Smooth muscle cell (in vitro differentiated cells): Measurements from ENCODE around the gene TSPEAR. TPM values are rescaled to one million over a fixed set of nuclear protein-coding genes. Genes with fewer than 3 reads are reported as not detected.

Experiments
- DNase-seq: peaks from one replicate; lab custom pipeline; 2025; ENCODE audit not compliant: unreplicated experiment; lab: John Stamatoyannopoulos, UW
- H2AFZ ChIP-seq: fragments of 200-600 bp; sonication (generic); 2 replicates; pipeline ENCODE4 v1.6.0; 2016; ENCODE audit warnings: antibody characterized with exemption, low read depth, mild to moderate bottlenecking
- H3F3A ChIP-seq: fragments of 200-600 bp; sonication (generic); 2 replicates; pipeline ENCODE4 v1.6.0; 2017; ENCODE audit warnings: antibody characterized with exemption, low read depth
- H3K27ac ChIP-seq: fragments of 200-600 bp; sonication (generic); 2 replicates; pipeline ENCODE4 v1.5.1; 2016; ENCODE audit warnings: low read depth, mild to moderate bottlenecking
- H3K27me3 ChIP-seq: fragments of 200-600 bp; sonication (generic); 2 replicates; pipeline ENCODE4 v1.6.1; 2016; ENCODE audit warnings: low read depth, mild to moderate bottlenecking
- H3K36me3 ChIP-seq: fragments of 200-600 bp; sonication (generic); 2 replicates; pipeline ENCODE4 v1.5.1; 2016; ENCODE audit warnings: low read depth
- H3K4me1 ChIP-seq: fragments of 200-600 bp; sonication (generic); 2 replicates; pipeline ENCODE4 v1.5.1; 2016; ENCODE audit warnings: low read depth
- H3K4me2 ChIP-seq: fragments of 200-600 bp; sonication (generic); 2 replicates; pipeline ENCODE4 v1.6.0; 2016; ENCODE audit warnings: mild to moderate bottlenecking
- H3K4me3 ChIP-seq: fragments of 200-600 bp; sonication (generic); 2 replicates; pipeline ENCODE4 v1.5.1; 2016; ENCODE audit warnings: mild to moderate bottlenecking
- H3K79me2 ChIP-seq: fragments of 200-600 bp; sonication (generic); 2 replicates; pipeline ENCODE4 v1.6.0; 2016; ENCODE audit warnings: low read depth, mild to moderate bottlenecking
- H3K9ac ChIP-seq: fragments of 200-600 bp; sonication (generic); 2 replicates; pipeline ENCODE4 v1.6.0; 2016; ENCODE audit warnings: low read depth
- H3K9me3 ChIP-seq: fragments of 200-600 bp; sonication (generic); replicated peaks from 2 replicates; pipeline ENCODE4 v1.5.1; 2016; ENCODE audit warnings: low read depth
- H4K20me1 ChIP-seq: fragments of 200-600 bp; sonication (generic); 2 replicates; pipeline ENCODE4 v1.6.0; 2016; ENCODE audit warnings: low read depth
- WGBS: methylation state at CpG from one replicate; pipeline ENCODE4 v1.1.7; 2016; ENCODE audit warnings: low lambda C conversion rate; 5-methylcytosine and 5-hydroxymethylcytosine counted together
- polyA plus RNA-seq: library from polyadenylated mRNA; unstranded; fragments of >200 nt; fragmentation: Nextera tagmentation; extraction: Ambion mirVana; gene quantifications from 2 replicates; pipeline ENCODE4 v1.2.1, GENCODE V29; 2016
- total RNA-seq: library from RNA; depleted of rRNA; stranded (reverse); fragments of >200 nt; gene quantifications from 2 replicates; pipeline ENCODE4 v1.2.3, GENCODE V29; 2014
- TF ChIP-seq, protein P1 (sequence below): fragments of 200-600 bp; sonication (generic); IDR thresholded peaks from 2 replicates; pipeline ENCODE4 v1.5.1; 2017; ENCODE audit warnings: borderline replicate concordance, mild to moderate bottlenecking, antibody characterized with exemption; ENCODE audit not compliant: insufficient read depth, poor library complexity, severe bottlenecking

The TSPEAR gene
- total and polyA plus RNA-seq, 2 experiments from 2014 or later: 0.71 TPM; not detected in 1

DNA sequence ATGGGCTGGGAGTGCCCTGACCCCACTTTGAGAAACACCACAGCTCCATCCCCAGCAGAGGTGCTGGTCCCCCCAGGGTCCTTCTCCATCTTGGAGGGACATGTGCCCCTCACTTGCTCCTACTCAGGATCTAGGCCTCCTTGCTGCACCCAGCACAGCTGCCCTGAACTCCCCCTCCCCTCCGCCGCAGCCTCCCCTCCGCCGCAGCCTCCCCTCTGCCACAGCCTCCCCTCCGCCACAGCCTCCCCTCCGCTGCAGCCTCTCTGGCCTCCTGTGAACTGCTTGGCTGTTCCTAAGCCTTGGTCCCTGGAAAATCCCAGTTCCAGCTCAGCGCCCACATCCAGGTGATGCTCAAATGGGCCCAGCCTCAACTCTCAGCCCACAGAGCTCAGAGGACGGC, 15.9 kb upstream of the TSPEAR start:
- peaks cover 39% of the 10 kb centered on the region for H3K27me3 ChIP-seq
- no peak overlapping the region for H3K4me3 ChIP-seq
- H3K9me3 ChIP-seq: no peaks in the 10 kb centered on the region
- no peaks in the 10 kb centered on the region for H3K4me1 ChIP-seq
- H3K27ac ChIP-seq: no peak overlapping the region
- H3F3A ChIP-seq: no peaks in the 10 kb centered on the region
- no peaks in the 10 kb centered on the region for H3K79me2 ChIP-seq
- H3K36me3 ChIP-seq: no peaks in the 10 kb centered on the region
- DNase-seq: no peak
- H2AFZ ChIP-seq: no peak overlapping the region
- H4K20me1 ChIP-seq: no peaks in the 10 kb centered on the region
- no peak overlapping the region for H3K4me2 ChIP-seq
- TF ChIP-seq, protein P1, sequence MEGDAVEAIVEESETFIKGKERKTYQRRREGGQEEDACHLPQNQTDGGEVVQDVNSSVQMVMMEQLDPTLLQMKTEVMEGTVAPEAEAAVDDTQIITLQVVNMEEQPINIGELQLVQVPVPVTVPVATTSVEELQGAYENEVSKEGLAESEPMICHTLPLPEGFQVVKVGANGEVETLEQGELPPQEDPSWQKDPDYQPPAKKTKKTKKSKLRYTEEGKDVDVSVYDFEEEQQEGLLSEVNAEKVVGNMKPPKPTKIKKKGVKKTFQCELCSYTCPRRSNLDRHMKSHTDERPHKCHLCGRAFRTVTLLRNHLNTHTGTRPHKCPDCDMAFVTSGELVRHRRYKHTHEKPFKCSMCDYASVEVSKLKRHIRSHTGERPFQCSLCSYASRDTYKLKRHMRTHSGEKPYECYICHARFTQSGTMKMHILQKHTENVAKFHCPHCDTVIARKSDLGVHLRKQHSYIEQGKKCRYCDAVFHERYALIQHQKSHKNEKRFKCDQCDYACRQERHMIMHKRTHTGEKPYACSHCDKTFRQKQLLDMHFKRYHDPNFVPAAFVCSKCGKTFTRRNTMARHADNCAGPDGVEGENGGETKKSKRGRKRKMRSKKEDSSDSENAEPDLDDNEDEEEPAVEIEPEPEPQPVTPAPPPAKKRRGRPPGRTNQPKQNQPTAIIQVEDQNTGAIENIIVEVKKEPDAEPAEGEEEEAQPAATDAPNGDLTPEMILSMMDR: no peak
- no peak overlapping the region for H3K9ac ChIP-seq
- 100% methylated on average over 5 of the region's 8 CpGs for WGBS

DNA sequence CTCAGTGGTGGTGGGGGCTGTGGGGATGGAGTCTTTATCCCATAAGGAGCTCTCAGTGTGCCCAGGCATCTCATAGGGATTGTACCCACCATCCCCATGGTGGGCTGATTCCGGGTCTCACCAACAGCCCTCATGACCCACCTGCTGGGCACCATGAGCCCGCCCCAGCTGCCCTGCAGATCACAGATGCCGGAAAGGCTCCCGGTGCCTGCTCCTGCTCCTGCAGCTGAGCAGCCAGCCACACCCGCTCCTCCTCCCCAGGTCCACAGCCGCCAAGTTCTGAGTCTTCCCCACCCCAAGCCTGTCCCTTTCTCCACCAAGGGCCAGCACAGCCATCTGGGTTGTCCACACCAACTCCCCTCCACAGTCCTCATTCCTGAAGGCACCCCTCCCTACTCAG, 15.5 kb upstream of the TSPEAR start:
- H3K9ac ChIP-seq: no peak overlapping the region
- H3K27ac ChIP-seq: no peak overlapping the region
- H3K4me3 ChIP-seq: no peak overlapping the region
- no peaks in the 10 kb centered on the region for H3K9me3 ChIP-seq
- no peaks in the 10 kb centered on the region for H4K20me1 ChIP-seq
- DNase-seq: no peak
- no peaks in the 10 kb centered on the region for H3K4me1 ChIP-seq
- H3K36me3 ChIP-seq: no peaks in the 10 kb centered on the region
- no peak overlapping the region for H2AFZ ChIP-seq
- H3K27me3 ChIP-seq: peaks cover 39% of the 10 kb centered on the region
- WGBS: 96% methylated on average over 6 of the region's 6 CpGs
- H3K4me2 ChIP-seq: no peak overlapping the region
- no peaks in the 10 kb centered on the region for H3F3A ChIP-seq
- H3K79me2 ChIP-seq: no peaks in the 10 kb centered on the region
- TF ChIP-seq, protein P1: no peak

DNA sequence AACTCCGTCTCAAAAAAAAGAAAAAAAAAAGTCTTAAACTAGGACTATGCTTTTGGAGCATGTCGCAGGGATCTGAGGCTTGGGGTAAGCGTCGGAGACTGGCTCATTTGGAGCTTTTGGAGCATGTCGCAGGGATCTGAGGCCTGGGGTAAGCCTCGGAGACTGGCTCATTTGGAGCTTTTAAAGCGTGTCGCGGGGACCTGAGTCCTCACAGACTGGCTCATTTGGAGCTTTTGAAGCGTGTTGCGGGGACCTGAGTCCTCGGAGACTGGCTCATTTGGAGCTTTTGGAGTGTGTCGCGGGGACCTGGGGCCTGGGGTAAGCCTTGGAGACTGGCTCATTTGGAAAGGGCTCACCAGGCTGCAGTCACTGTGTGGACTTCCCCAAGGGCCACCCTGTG, 13.6 kb upstream of the TSPEAR start:
- no peak for DNase-seq

DNA sequence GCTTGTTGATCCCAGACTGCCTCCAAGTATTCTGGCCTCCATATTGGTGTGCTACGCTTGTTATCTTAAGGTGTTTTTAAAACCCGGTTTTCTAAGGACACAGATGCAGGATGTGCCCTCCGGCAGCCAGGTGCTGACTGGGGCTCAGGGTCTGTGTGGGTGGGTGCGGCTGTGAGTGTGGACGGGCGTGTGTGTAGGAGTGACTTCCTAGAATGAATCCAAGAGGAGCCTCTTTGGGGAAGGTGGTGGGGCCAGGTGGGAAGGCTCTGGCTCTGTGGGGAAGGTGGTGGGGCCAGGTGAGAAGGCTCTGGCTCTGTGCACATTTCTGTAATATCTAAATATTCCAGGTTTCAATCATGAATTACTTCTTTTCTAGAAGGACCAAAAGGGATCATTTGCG, 12.8 kb upstream of the TSPEAR start:
- H2AFZ ChIP-seq: no peak overlapping the region
- H3K27me3 ChIP-seq: peaks cover 41% of the 10 kb centered on the region
- H3K9me3 ChIP-seq: no peaks in the 10 kb centered on the region
- H3K79me2 ChIP-seq: no peaks in the 10 kb centered on the region
- no peak overlapping the region for H3K27ac ChIP-seq
- no peaks in the 10 kb centered on the region for H3K36me3 ChIP-seq
- no peaks in the 10 kb centered on the region for H3F3A ChIP-seq
- no peak overlapping the region for H3K9ac ChIP-seq
- H3K4me2 ChIP-seq: no peak overlapping the region
- no peaks in the 10 kb centered on the region for H4K20me1 ChIP-seq
- TF ChIP-seq, protein P1: no peak
- 95% methylated on average over 7 of the region's 7 CpGs for WGBS
- no peak overlapping the region for H3K4me3 ChIP-seq
- DNase-seq: no peak
- H3K4me1 ChIP-seq: no peaks in the 10 kb centered on the region

More for the DNA sequence above, 13.6 kb upstream of the TSPEAR start:
- H4K20me1 ChIP-seq: no peaks in the 10 kb centered on the region
- no peak overlapping the region for H2AFZ ChIP-seq
- TF ChIP-seq, protein P1: no peak
- H3K36me3 ChIP-seq: no peaks in the 10 kb centered on the region
- no peaks in the 10 kb centered on the region for H3K4me1 ChIP-seq
- no peak overlapping the region for H3K4me2 ChIP-seq
- no peak overlapping the region for H3K27ac ChIP-seq
- no peaks in the 10 kb centered on the region for H3K9me3 ChIP-seq
- 96% methylated on average over 14 of the region's 14 CpGs for WGBS
- no peak overlapping the region for H3K9ac ChIP-seq
- no peaks in the 10 kb centered on the region for H3K79me2 ChIP-seq
- H3K27me3 ChIP-seq: peaks cover 39% of the 10 kb centered on the region
- H3K4me3 ChIP-seq: no peak overlapping the region
- H3F3A ChIP-seq: no peaks in the 10 kb centered on the region
